ENCODE data around the gene MBD5.
A peak's percentile ranks its signal among the peaks of the same experiment; 100 is the strongest.
"Not testable (repeated sequence)": the region's sequence is repeated elsewhere in the genome, so short reads cannot be mapped to it uniquely, and the experiment has no call there.

MBD5 gene

GRCh38 chr2:148002420-148002819, 18.5 kb upstream of the MBD5 start:
- H3K27ac ChIP-seq (ENCODE audit: low read depth, low read length); H3K9me3 ChIP-seq (ENCODE audit: control insufficient read depth, insufficient read depth, low read depth, low read length); H3K36me3 ChIP-seq (ENCODE audit: control insufficient read depth, insufficient read depth, low read length); H3K4me3 ChIP-seq (ENCODE audit: low read depth, low read length); H3K4me1 ChIP-seq (ENCODE audit: control insufficient read depth, insufficient read depth, low read length); H3K9ac ChIP-seq (ENCODE audit: low read length); H3K27me3 ChIP-seq (ENCODE audit: control insufficient read depth, insufficient read depth, low read length): not testable (repeated sequence)

- Histone ChIP-seq H3K4me3 (ENCODE audit: low read depth, low read length) (no peak overlapping the region), H3K4me1 (ENCODE audit: control insufficient read depth, insufficient read depth, low read length) (no peaks in the 10 kb centered on the region), H3K36me3 (ENCODE audit: control insufficient read depth, insufficient read depth, low read length) (no peaks in the 10 kb centered on the region), H3K9me3 (ENCODE audit: control insufficient read depth, insufficient read depth, low read depth, low read length) (peaks cover 12% of the 10 kb centered on the region; the same call in 1 of the 2 replicates), H3K9ac (ENCODE audit: low read length) (no peak overlapping the region), H3K27ac (ENCODE audit: low read depth, low read length) (no peak overlapping the region), H3K27me3 (ENCODE audit: control insufficient read depth, insufficient read depth, low read length) (no peaks in the 10 kb centered on the region)
These were observed 14.5 kb upstream of the MBD5 start for GRCh38 chr2:148006249-148007007.

DNA sequence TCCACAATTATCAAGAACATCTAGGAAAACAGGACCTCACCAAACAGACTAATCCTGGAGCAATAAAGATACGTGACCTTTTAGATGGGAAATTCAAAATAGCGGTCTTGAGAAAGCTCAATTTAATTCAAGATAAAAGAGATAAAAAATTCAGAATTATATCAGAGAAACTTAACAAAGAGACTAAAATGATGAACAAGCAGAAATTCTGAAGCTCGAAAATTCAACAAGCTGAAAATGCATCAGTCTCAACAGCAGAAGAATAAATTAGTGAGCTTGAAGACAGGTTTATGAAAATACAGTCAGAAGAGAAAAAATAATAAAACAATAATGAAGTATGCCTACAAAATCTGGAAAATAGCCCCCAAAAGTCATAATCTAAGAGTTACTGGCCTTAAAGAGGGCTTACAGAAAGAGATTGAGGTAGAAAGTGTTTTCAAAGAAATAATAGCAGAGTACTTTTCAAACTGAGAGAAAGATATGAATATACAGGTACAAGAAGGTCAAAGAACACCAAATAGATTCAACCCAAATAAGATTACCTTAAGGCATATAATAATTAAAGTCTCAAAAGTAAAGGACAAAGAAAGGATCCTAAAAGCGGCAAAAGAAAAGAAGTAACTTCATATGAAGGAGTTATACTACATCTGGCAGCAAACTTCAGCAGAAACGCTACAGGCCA, 13.5 kb upstream of the MBD5 start:
- Histone ChIP-seq H3K9ac (ENCODE audit: low read length) (no peak overlapping the region), H3K27ac (ENCODE audit: low read depth, low read length) (no peak overlapping the region), H3K9me3 (ENCODE audit: control insufficient read depth, insufficient read depth, low read depth, low read length) (peaks cover 12% of the 10 kb centered on the region; the same call in 1 of the 2 replicates), H3K4me3 (ENCODE audit: low read depth, low read length) (no peak overlapping the region), H3K36me3 (ENCODE audit: control insufficient read depth, insufficient read depth, low read length) (no peaks in the 10 kb centered on the region; the same call in 1 of the 2 replicates), H3K4me1 (ENCODE audit: control insufficient read depth, insufficient read depth, low read length) (no peaks in the 10 kb centered on the region), H3K27me3 (ENCODE audit: control insufficient read depth, insufficient read depth, low read length) (no peaks in the 10 kb centered on the region)

DNA sequence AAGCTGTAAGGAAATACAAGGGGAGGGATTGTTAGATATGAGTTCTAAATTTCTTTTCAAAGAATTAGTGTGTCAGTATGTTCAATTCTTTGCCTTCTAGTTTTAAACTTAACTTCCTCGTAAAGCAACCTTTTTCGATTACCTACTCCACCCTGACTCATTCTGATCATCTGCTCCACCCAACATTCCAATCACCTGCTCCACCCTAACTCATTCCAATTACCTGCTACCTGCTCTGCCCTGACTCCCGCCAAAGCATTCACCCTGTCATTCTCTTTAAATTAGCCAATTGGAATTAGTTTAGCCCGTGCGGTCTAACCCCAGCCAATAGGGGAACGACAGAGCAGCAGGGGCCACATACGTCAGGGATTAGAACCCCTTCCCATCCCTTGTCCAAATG, 12.5 kb upstream of the MBD5 start:
- H3K4me3 ChIP-seq (ENCODE audit: low read depth, low read length); H3K9ac ChIP-seq (ENCODE audit: low read length); H3K4me1 ChIP-seq (ENCODE audit: control insufficient read depth, insufficient read depth, low read length); H3K36me3 ChIP-seq (ENCODE audit: control insufficient read depth, insufficient read depth, low read length); H3K27ac ChIP-seq (ENCODE audit: low read depth, low read length); H3K27me3 ChIP-seq (ENCODE audit: control insufficient read depth, insufficient read depth, low read length): not testable (repeated sequence)
- H3K9me3 ChIP-seq (ENCODE audit: control insufficient read depth, insufficient read depth, low read depth, low read length): peaks cover 12% of the 10 kb centered on the region; the same call in 1 of the 2 replicates

- H3K4me3 ChIP-seq (ENCODE audit: low read depth, low read length): no peak overlapping the region
- H3K27ac ChIP-seq (ENCODE audit: low read depth, low read length): no peak overlapping the region
- H3K36me3 ChIP-seq (ENCODE audit: control insufficient read depth, insufficient read depth, low read length): no peaks in the 10 kb centered on the region; the same call in none of the 2 replicates
- peaks cover 7% of the 10 kb centered on the region; the same call in 1 of the 2 replicates for H3K9me3 ChIP-seq (ENCODE audit: control insufficient read depth, insufficient read depth, low read depth, low read length)
- H3K4me1 ChIP-seq (ENCODE audit: control insufficient read depth, insufficient read depth, low read length): peaks cover 8% of the 10 kb centered on the region
- H3K27me3 ChIP-seq (ENCODE audit: control insufficient read depth, insufficient read depth, low read length): no peaks in the 10 kb centered on the region
- no peak overlapping the region for H3K9ac ChIP-seq (ENCODE audit: low read length)
These were observed 7.0 kb upstream of the MBD5 start for GRCh38 chr2:148013876-148014275.

GRCh38 chr2:148014616-148015015, 6.3 kb upstream of the MBD5 start:
- H3K27ac ChIP-seq (ENCODE audit: low read depth, low read length): no peak overlapping the region
- no peaks in the 10 kb centered on the region for H3K27me3 ChIP-seq (ENCODE audit: control insufficient read depth, insufficient read depth, low read length)
- H3K36me3 ChIP-seq (ENCODE audit: control insufficient read depth, insufficient read depth, low read length): no peaks in the 10 kb centered on the region; the same call in none of the 2 replicates
- peaks cover 4% of the 10 kb centered on the region; the same call in 1 of the 2 replicates for H3K9me3 ChIP-seq (ENCODE audit: control insufficient read depth, insufficient read depth, low read depth, low read length)
- H3K9ac ChIP-seq (ENCODE audit: low read length): no peak overlapping the region
- peaks cover 8% of the 10 kb centered on the region for H3K4me1 ChIP-seq (ENCODE audit: control insufficient read depth, insufficient read depth, low read length)
- no peak overlapping the region for H3K4me3 ChIP-seq (ENCODE audit: low read depth, low read length)

GRCh38 chr2:148020111-148021058, 506 bp upstream of the MBD5 start, which contains the start of gene ORC4:
Gene ORC4, minus strand, starts transcription at chr2:148020737. Its CDS starts 44,779 bp downstream, at chr2:147975958.
- H3K4me3 ChIP-seq (ENCODE audit: low read depth, low read length): peak within 1 kb of the TSS; percentile 88
- H3K9ac ChIP-seq (ENCODE audit: low read length): peak within 1 kb of the TSS; percentile 79
- H3K9me3 ChIP-seq (ENCODE audit: control insufficient read depth, insufficient read depth, low read depth, low read length): 0 out of 2 replicates have a peak, but pooled peaks cover 2% of the 10 kb centered on the region
- H3K27me3 ChIP-seq (ENCODE audit: control insufficient read depth, insufficient read depth, low read length): no peaks in the 10 kb centered on the region
- H3K4me1 ChIP-seq (ENCODE audit: control insufficient read depth, insufficient read depth, low read length): peaks cover 12% of the 10 kb centered on the region
- no peaks in the 10 kb centered on the region; the same call in 1 of the 2 replicates for H3K36me3 ChIP-seq (ENCODE audit: control insufficient read depth, insufficient read depth, low read length)
- peak within 1 kb of the TSS; percentile 50; the same call in 1 of the 2 replicates for H3K27ac ChIP-seq (ENCODE audit: low read depth, low read length)

DNA sequence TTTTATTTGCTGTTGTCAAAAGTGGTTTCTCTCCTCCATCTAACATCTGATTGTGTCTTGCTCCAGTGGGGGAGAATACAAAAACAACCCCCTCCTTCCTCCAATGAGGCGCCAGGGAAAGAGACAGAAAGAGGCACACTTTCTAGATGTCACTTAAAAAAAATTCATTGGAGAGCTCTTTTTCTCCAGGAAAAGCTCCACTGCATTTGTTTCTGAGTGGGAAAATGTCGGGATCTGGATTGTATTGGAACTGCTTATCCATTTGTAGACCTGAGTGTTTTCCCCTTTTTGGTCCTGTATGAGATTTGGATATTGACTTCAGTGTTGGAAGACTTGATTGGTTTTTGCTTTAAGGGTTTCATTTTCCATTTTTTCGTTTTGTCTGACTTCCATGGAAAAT, 995 bp downstream of the MBD5 start:
- Histone ChIP-seq H3K36me3 (ENCODE audit: control insufficient read depth, insufficient read depth, low read length) (no peaks in the 10 kb centered on the region), H3K4me3 (ENCODE audit: low read depth, low read length) (peak overlapping the region; percentile 88), H3K27me3 (ENCODE audit: control insufficient read depth, insufficient read depth, low read length) (no peaks in the 10 kb centered on the region), H3K4me1 (ENCODE audit: control insufficient read depth, insufficient read depth, low read length) (peaks cover 12% of the 10 kb centered on the region), H3K9me3 (ENCODE audit: control insufficient read depth, insufficient read depth, low read depth, low read length) (no peaks in the 10 kb centered on the region), H3K9ac (ENCODE audit: low read length) (peak overlapping the region; percentile 35), H3K27ac (ENCODE audit: low read depth, low read length) (no peak overlapping the region; the same call in 1 of the 2 replicates)

DNA sequence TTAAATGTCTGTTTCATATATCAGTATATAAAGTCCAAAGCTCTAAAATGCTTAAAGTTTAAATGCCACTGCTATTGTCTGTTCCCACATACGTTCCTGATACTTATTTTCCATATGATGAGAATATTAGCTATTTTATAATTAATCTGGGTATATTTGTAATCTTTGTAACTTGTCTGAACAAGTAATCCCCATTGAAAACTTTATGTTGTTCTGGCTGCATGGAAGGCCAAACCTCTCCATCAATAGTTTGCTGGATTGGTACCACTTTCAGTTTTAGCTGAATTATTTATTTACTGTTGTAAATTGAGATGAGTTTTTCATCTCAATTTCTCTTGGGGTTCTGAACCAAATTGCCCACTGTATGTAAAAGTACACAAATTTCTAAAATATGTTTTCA, 1.5 kb downstream of the MBD5 start:
- Histone ChIP-seq H3K4me1 (ENCODE audit: control insufficient read depth, insufficient read depth, low read length) (peaks cover 12% of the 10 kb centered on the region), H3K27ac (ENCODE audit: low read depth, low read length) (no peak overlapping the region), H3K4me3 (ENCODE audit: low read depth, low read length) (peak overlapping the region; percentile 88), H3K36me3 (ENCODE audit: control insufficient read depth, insufficient read depth, low read length) (no peaks in the 10 kb centered on the region), H3K9me3 (ENCODE audit: control insufficient read depth, insufficient read depth, low read depth, low read length) (no peaks in the 10 kb centered on the region), H3K9ac (ENCODE audit: low read length) (no peak overlapping the region), H3K27me3 (ENCODE audit: control insufficient read depth, insufficient read depth, low read length) (no peaks in the 10 kb centered on the region)

DNA sequence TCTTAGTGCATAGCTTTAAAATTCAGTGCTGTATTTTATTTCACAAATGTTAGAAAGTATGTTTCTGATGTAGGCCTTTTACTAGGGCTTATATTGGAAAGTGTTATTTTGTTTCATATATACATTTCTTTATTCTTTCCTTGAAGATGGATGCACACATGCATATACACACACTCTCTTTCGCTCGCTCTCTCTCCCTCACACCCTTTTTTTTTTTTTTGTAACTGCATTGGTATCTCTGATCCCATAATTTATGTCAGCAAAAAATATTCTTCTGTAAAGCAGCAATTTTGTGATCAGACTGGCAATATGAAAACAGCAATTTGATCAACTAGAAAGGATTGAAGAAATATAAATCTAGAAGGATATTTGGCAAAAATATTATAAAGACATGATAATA, 2.0 kb downstream of the MBD5 start:
- Histone ChIP-seq H3K9ac (ENCODE audit: low read length) (no peak overlapping the region), H3K9me3 (ENCODE audit: control insufficient read depth, insufficient read depth, low read depth, low read length) (no peaks in the 10 kb centered on the region), H3K4me3 (ENCODE audit: low read depth, low read length) (peak overlapping the region; percentile 88), H3K27me3 (ENCODE audit: control insufficient read depth, insufficient read depth, low read length) (no peaks in the 10 kb centered on the region), H3K36me3 (ENCODE audit: control insufficient read depth, insufficient read depth, low read length) (no peaks in the 10 kb centered on the region), H3K4me1 (ENCODE audit: control insufficient read depth, insufficient read depth, low read length) (peaks cover 12% of the 10 kb centered on the region), H3K27ac (ENCODE audit: low read depth, low read length) (no peak overlapping the region)
